HS-5 (cell line): ENCODE results near the gene MLF2.
"Not testable (repeated sequence)": the region's sequence is repeated elsewhere in the genome, so short reads cannot be mapped to it uniquely, and the experiment has no call there.

Source experiments
- DNase-seq: peaks from one replicate; pipeline ENCODE4 v3.0.0-alpha.2; 2012; ENCODE audit warnings: low read depth

MLF2 gene

DNA sequence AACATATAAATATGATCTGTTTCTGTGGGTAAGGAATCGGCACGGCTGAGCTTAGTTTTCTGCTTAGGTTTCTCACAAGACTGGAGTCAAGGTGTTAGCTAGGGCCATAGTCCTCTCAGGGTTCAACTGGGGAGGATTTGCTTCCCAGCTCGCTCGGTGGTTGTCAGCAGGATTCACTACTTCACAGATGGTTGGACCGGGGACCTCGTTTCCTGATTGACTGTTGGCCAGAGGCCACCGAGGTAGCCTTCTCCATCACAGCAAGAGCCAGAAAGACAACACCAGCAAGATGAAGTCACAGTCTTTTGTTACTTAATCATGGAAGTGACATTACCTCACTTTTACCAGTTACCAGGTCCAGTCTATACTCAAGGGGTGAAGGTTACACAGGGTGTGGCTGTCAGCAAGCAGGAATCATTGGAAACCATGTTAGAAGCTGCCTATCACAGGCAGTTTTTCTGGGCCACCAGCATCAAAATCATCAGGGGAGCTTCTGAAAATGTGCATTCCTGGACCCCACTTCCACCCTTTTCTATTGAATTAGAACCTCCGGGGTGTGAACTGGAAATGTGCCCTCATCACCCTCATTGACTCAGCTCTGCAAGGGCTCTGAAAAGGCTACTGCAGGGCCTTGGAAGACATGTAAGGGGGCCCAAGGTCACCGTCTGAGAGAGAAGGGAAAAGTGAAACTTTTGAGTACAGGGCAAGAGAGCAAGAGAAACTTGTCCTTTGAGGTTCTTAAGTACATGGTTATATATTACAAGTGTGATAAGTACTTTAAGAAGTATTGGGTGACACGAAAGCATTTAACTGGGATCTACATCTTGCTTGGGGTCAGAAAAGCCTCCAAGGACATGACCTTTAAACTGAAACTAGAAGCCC, 18.2 kb downstream of the MLF2 start:
- no peak for DNase-seq

- no peak for DNase-seq
Measured at GRCh38 chr12:6730169-6730568, 22.8 kb downstream of the MLF2 start.

GRCh38 chr12:6729186-6729585, 23.8 kb downstream of the MLF2 start:
- DNase-seq, result no peak

DNA sequence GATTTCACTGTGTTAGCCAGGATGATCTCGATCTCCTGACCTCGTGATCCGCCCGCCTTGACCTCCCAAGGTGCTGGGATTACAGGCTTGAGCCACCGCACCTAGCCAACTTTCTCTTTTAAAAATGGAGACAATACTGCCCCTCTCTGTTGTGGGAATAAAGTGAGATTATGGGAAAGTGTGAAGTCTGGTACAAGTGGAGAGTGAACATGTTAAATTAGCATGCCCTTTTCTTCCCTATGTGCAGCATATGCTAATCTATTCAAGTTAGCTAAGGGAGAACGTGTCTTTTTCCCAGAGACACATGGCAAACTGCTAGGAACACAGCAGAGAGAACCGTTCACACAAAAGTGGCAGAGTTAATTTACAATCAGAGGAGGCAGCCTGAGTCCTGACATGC, 27.6 kb downstream of the MLF2 start:
- DNase-seq, result no peak

- peak; percentile 23 for DNase-seq
Measured at GRCh38 chr12:6724409-6724797, 28.5 kb downstream of the MLF2 start.

DNA sequence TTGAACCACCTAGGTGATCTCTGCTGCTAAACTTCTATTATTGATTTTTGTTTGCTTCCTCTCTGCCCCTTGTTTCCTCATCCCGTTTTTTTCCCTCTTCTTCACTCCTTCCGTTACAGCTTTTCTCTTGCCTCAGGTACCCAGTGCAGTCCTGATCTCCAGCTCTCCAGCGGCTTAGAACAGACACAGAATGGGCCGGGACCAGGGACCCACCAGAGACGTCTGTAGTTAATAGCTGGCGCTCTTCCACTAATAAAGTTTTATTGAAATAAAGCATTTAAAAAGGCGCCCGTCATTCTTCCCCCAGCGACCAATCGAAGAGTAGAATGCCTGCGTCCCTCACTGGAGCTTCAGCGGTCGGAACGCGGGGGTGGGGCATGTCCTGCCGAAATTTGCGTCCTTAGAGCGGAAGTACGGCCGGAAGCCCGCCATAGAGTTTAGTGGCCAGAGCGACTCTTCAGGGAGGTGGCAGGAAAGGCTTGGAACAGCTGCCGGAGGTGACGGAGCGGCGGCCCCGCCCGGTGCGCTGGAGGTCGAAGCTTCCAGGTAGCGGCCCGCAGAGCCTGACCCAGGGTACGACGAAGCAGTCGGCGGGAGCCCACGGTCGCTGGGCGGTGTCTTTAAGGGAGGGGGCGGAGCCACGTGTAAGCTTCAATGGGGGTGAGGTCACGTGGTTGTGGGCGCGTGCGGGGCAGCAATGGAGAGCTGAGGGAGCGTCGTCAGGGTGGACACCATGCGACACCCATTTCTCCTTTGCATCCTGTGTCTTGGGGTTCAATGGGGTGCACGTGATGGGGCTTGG, 29.1 kb downstream of the MLF2 start, which contains the start of gene COPS7A:
Gene COPS7A, plus strand, starts transcription at position 440 of the 802 bp plus-strand sequence. CDS start 611 bp downstream, outside the sequence.
- DNase-seq, result peak; percentile 97

- DNase-seq, result no peak
Measured at GRCh38 chr12:6722863-6723262, 30.1 kb downstream of the MLF2 start.

GRCh38 chr12:6716874-6717437, 36.0 kb downstream of the MLF2 start:
- no peak for DNase-seq

DNA sequence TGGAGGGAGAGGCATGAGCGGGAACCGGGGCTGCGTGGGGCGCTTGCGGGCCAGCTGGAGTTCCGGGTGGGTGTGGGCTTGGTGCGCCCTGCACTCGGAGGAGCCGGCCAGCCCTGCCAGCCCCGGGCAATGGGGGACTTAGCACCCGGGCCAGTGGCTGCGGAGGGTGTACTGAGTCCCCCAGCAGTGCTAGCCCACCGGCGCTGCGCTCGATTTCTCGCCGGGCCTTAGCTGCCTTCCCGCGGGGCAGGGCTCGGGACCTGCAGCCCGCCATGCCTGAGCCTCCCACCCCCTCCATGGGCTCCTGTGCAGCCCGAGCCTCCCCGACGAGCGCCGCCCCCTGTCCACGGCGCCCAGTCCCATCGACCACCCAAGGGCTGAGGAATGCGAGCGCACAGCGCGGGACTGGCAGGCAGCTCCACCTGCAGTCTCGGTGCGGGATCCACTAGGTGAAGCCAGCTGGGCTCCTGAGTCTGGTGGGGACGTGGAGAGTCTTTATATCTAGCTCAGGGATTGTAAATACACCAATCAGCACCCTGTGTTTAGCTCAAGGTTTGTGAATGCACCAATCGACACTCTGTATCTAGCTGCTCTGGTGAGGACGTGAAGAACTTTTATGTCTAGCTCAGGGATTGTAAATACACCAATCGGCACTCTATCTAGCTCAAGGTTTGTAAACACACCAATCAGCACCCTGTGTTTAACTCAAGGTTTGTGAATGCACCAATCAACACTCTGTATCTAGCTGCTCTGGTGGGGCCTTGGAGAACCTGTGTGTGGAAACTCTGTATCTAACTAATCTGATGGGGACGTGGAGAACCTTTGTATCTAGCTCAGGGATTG, 36.7 kb downstream of the MLF2 start:
- not testable (repeated sequence) for DNase-seq

- no peak for DNase-seq
Measured at GRCh38 chr12:6708960-6709394, 44.0 kb downstream of the MLF2 start.

DNA sequence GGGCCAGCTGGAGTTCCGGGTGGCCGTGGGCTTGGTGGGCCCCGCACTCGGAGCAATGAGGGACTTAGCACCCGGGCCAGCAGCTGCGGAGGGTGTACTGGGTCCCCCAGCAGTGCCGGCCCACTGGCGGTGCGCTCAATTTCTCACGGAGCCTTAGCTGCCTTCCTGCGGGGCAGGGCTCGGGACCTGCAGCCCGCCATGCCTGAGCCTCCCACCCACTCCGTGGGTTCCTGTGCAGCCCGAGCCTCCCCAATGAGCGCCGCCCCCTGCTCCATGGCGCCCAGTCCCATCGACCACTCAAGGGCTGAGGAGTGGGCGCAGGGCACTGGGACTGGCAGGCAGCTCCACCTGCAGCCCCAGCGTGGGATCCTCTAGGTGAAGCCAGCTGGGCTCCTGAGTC, 44.6 kb downstream of the MLF2 start:
- not testable (repeated sequence) for DNase-seq

- no peak for DNase-seq
Measured at GRCh38 chr12:6703631-6704030, 49.3 kb downstream of the MLF2 start.

- DNase-seq, result no peak
Measured at GRCh38 chr12:6701078-6701768, 51.7 kb downstream of the MLF2 start.

DNA sequence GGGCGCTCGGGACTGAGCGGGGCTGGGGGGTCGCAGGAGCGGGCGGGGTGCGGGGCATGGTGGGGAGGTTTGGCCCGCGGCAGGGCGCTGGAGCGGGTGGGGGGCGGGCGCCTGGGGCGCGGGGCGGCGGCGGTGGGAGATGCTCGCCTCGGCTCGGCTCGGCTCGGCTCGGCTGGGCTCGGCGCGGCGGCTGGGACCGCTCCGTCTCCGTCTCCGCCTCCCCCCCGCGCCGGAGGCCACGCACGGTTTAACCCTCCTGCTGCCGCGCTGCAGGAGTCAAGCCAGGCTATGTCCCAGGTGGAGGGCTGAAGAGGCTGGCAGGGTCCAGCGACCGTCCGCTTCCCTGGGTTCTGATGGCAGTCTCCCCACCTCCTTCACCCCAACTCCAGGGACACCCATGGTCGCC, 52.3 kb downstream of the MLF2 start, which contains the start of gene PIANP:
Gene PIANP, minus strand, starts transcription at position 170 of the 406 bp plus-strand sequence. CDS start 2,754 bp downstream, outside the sequence.
- no peak for DNase-seq

- DNase-seq, result no peak
Measured at GRCh38 chr12:6699989-6700645, 52.8 kb downstream of the MLF2 start.

- no peak for DNase-seq
Measured at GRCh38 chr12:6699259-6699988, 53.5 kb downstream of the MLF2 start.

- DNase-seq, result no peak
Measured at GRCh38 chr12:6698352-6699046, 54.4 kb downstream of the MLF2 start.
